Natural killer cell treated with Interleukin-12 subunit alpha and Interleukin-12 subunit beta and Interleukin-15 and Interleukin-18, amount 100 ng/mL, for 72 hours (primary cell): ENCODE results near the gene DERL3. TPM values are rescaled to one million over a fixed set of nuclear protein-coding genes. Genes with fewer than 3 reads are reported as not detected.

Experiments used
- ATAC-seq, 2 donors: fragments of 150-1000 bp; cut with Tn5 transposase in 1 of 2; sonication (Bioruptor Pico), chemical (Tn5 transposase) in 1 of 2; 2 replicates each; pipeline ENCODE4 v1.10.0; 2021
- DNase-seq: peaks from one replicate; pipeline ENCODE4 v3.0.0; 2022; ENCODE audit warnings: low spot score
- H3K27ac Mint-ChIP-seq, 2 donors: 1 replicate in 1 of 2; 2 replicates in 1 of 2; pipeline ENCODE4 v1.8.0; 2022; ENCODE audit warnings: mixed read lengths in 2 of 2, mild to moderate bottlenecking in 1 of 2, moderate library complexity in 1 of 2
- H3K27me3 Mint-ChIP-seq, 2 donors: 1 replicate in 1 of 2; 2 replicates in 1 of 2; pipeline ENCODE4 v1.8.0; 2022; ENCODE audit warnings: mixed read lengths in 2 of 2
- H3K36me3 Mint-ChIP-seq: one replicate; pipeline ENCODE4 v1.8.0; 2022; ENCODE audit warnings: mixed read lengths
- H3K4me1 Mint-ChIP-seq, 2 donors: 1 replicate in 1 of 2; 2 replicates in 1 of 2; pipeline ENCODE4 v1.8.0; 2022; ENCODE audit warnings: low read depth in 2 of 2, mixed read lengths in 2 of 2, mild to moderate bottlenecking in 1 of 2
- H3K4me3 Mint-ChIP-seq: one replicate; pipeline ENCODE4 v1.8.0; 2022; ENCODE audit warnings: mixed read lengths
- H3K9me3 Mint-ChIP-seq: 2 replicates; pipeline ENCODE4 v1.8.0; 2022; ENCODE audit warnings: mixed read lengths
- total RNA-seq, 2 donors: library from RNA; stranded (reverse); gene quantifications; one replicate each; pipeline ENCODE4 v1.2.3, GENCODE V29; 2022

The DERL3 gene
- total RNA-seq, 2 donors from 2014 or later, result 4.7 to 14.3 TPM

DNA sequence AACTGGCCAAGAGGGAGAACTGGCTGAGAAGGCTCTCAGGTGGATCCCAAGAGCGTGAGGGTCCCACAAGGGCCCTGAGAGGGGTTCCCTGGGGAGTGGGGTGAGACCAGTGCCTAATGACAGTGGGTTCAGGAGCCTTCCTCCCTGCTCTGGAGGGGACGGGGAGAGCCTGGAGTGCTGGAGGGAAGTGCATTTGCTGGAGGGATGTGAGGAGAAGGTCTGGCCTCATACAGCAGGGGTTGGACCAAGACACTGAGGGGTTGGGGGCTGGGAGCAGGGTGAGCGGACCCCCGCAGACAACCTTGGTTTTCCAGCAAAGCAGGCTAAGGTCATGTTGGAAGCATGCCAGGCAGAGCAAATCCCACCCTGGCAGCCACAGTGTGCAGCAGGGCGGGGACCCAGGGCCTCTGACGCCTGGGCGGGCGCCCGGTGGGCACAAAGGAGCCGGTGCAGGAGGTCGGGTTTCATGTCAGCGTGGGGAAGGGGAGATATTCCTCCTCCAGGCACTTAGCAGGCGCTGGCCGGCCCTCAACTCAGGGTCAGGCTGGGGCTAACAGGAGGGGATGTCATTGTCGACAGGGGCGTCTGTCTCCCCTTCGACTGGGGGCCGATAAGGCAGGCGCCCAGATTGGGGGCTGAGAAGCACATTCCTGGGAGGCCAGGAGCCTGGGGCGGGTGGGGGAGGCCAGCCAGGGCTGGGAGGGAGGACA lies 3.1 kb upstream of the DERL3 start:
- Mint-ChIP-seq H3K27ac (no peak overlapping the region), H3K4me3 (no peak overlapping the region), H3K4me1 (peaks cover 20 to 32% of the 10 kb centered on the region in 2 donors), H3K9me3 (no peaks in the 10 kb centered on the region), H3K27me3 (no peaks in the 10 kb centered on the region), H3K36me3 (no peaks in the 10 kb centered on the region)
- ATAC-seq (no peak), DNase-seq (peak; percentile 57)

DNA sequence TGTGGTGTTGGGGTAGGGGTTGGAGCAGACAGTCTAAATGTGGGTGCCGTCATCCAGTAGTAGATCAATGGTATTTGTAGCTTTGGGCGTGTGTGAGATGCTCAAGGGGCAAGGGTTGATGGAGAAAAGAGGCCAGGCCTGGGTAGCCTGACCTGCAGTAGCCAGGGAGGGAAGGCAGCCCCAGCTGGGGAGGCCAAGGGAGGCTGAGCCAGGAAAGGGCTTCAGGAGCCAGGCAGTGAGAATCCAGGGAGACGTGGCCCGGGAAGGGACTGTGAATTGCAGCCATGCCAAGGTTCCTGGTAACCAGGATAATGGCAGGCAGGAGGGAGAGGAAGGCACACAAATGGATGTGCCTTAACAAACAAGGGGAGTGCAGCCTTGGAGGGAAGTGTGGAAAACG lies 2.5 kb upstream of the DERL3 start:
- Mint-ChIP-seq H3K9me3 (no peaks in the 10 kb centered on the region), H3K27me3 (no peaks in the 10 kb centered on the region), H3K27ac (no peak overlapping the region), H3K4me1 (peaks cover 20 to 35% of the 10 kb centered on the region in 2 donors), H3K36me3 (no peaks in the 10 kb centered on the region), H3K4me3 (peak overlapping the region; percentile 20)
- ATAC-seq, result no peak
- peak; percentile 42 for DNase-seq

DNA sequence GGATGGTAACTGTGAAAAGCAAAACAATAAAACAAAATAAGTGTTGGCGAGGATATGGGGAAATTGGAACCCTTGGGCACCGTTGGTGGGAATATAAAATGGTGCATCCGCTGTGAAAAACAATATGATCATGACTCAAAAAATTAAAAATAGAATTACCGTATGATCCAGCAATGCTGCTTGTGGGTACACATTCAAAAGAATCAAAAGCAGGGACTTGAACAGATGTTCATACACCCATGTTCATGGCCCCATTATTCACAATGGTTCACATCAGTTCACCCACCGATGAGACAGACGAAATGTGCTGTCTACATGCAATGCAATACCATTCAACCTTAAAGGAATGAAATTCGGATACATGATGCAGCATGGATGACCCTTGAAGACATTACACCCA lies 1.2 kb upstream of the DERL3 start:
- Mint-ChIP-seq H3K27me3 (no peaks in the 10 kb centered on the region), H3K9me3 (no peaks in the 10 kb centered on the region), H3K4me3 (peak overlapping the region; percentile 97), H3K27ac (no peak overlapping the region), H3K4me1 (peaks cover 20 to 38% of the 10 kb centered on the region in 2 donors), H3K36me3 (no peaks in the 10 kb centered on the region)
- no peak for DNase-seq
- ATAC-seq, result no peak

DNA sequence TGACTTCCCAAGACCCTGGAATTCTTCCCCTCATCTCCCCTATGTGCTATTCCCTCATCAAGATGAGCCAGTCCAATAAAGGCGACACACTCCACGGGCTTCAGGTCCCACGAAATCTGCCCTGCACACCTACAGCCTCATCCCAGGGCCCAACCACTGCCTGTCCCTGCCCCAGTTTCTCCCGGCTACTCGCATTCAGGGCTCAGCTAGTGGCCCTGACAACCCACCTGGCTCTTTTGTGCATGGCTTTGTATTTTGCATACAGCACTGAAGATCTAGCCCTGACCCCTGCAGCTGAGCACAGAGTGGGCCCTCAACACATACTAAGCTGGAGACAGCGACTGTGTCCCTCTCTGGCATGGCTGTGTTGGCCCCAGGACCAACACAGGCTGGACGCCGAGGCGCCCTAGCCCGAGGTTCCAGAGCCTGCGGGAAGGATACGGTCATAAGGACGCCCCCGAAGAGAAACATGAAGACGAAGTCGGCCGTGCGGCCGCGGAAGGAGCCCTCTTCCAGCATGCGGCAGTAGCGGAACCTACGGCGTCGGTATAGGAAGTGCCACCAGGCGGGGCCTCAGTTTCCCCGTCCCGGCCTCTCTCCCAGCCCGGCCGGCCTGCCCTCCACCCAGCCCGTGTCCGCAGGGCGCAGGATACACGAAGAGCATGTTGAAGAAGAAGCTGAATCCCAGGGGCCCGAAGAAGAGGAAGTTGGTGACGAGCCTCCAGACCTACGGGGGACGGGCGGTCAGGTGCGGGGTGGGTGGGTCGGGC lies 710 bp downstream of the DERL3 start:
- Mint-ChIP-seq H3K36me3 (no peaks in the 10 kb centered on the region), H3K27ac (peak overlapping the region; percentile 74 to 80), H3K4me1 (peaks cover 20 to 30% of the 10 kb centered on the region in 2 donors), H3K4me3 (peak overlapping the region; percentile 97), H3K27me3 (no peaks in the 10 kb centered on the region), H3K9me3 (no peaks in the 10 kb centered on the region)
- ATAC-seq (no peak), DNase-seq (no peak)

DNA sequence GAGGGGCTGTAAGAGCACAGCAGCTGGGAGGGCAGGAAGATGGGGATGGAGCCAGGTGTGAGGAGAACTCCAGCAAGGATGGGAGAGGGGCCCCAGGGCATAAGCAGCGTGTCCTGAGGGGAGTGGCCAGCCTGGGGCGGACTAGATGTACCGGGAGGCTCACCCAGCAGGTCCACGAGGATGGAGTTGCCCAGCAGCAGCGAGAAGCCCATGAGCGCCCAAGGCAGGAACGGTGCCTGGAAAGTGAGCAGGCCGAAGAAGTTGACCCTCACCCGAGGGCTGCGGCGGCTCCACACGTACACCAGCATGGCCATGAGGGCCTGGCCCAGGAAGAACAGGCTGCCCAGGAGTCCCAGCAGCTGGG lies 1.3 kb downstream of the DERL3 start:
- Mint-ChIP-seq H3K4me1 (peaks cover 20 to 30% of the 10 kb centered on the region in 2 donors), H3K36me3 (no peaks in the 10 kb centered on the region), H3K27me3 (no peaks in the 10 kb centered on the region), H3K27ac (no peak overlapping the region), H3K4me3 (peak overlapping the region; percentile 97), H3K9me3 (no peaks in the 10 kb centered on the region)
- ATAC-seq (no peak), DNase-seq (no peak)

DNA sequence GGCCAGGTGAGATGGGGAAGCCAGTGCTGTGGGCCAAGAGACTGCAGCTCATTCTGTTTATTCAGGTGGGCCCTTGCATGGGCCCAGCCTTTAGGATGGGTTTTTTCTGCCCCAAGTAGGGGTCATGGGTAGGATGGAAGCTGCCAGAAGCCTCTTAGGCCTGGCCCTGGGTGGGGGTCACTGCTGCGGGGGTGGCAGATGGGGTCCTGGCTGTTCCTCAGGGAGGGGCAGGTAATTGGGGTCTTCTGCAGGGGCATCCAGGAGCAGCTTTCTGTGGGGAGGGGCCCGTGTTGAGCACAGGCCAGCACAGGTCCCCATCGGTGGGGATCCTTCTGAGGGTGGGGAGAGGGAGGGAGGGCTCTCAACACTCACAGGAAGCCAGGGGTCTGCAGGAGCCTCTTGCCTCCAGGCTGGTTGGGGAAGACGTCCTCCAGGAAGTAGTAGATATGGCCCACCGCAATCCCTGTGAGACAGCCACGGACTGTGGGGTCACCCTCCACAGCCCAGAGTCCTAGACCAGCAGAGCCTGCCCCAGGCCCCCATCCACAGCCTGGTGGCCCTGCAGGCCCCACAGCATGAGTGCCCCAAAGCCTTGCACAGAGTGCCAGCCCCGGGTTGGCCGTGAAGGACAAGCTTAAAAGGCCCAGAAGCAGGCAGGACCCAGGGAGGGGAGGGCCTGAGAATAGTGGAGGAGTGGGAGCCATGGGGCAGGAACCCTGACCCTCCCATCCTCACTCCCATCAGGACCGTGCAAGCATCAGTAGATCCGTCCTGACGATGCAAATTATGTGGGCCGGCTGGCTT lies 1.9 kb downstream of the DERL3 start:
- Mint-ChIP-seq H3K4me1 (peaks cover 20 to 30% of the 10 kb centered on the region in 2 donors), H3K4me3 (peak overlapping the region; percentile 97), H3K36me3 (no peaks in the 10 kb centered on the region), H3K27ac (no peak overlapping the region), H3K9me3 (no peaks in the 10 kb centered on the region), H3K27me3 (no peaks in the 10 kb centered on the region)
- ATAC-seq, result no peak
- DNase-seq, result no peak

DNA sequence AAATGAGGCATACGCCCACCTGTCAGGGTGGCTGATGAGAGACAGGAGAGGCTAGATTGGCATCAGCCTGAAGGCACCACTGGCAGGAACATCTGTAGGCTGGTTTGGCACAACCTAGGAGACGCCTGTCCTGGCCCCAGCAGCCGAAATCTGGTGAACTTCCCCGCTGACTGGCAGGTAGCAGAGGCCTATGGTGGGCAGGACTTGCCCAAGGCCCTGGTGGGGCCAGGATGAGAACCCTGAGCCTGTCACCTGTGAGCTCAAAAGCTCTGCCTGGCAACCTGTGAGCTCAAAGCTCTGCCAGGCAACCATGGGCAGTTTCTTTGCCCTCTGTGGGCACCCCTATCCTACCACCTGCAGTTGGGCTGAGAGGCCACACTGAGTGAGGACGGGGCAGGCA lies 2.5 kb downstream of the DERL3 start:
- ATAC-seq, result no peak
- no peak for DNase-seq
- Mint-ChIP-seq H3K27ac (no peak overlapping the region), H3K9me3 (no peaks in the 10 kb centered on the region), H3K4me3 (no peak overlapping the region), H3K36me3 (no peaks in the 10 kb centered on the region), H3K27me3 (no peaks in the 10 kb centered on the region), H3K4me1 (peaks cover 20 to 30% of the 10 kb centered on the region in 2 donors)

DNA sequence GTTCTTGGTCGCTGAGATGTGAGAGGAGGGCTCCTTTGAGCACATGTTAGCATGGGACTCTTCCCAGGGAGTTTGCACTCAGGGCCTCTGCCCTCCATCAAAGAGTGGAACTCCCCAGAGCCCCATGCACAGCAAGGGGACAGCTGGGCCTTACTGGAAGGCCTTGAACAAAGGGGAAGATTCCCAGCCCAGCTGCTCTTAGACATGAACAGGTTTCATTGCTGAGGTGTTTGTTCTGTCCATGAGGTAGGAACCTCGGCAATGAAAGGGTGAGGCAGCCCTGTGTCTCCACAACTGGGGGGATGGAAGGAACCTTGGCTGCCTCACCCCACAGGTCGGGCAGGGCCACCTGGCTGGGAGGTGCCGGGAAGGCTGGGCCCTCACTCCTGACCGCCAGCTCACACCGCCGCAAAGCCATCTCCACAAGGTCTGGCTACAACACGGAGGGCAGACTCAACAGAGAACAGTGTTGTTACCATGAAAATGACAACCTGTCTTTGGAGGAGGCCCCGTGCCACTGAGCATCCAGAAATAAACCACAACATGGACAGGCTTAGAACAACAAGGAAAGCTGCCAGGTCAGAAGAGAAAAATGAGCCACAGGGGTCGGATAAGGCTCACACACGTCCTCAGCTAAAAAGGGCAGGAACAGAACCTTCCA lies 3.2 kb downstream of the DERL3 start:
- ATAC-seq, result no peak
- Mint-ChIP-seq H3K27me3 (no peaks in the 10 kb centered on the region), H3K27ac (no peak overlapping the region), H3K4me1 (peaks cover 20 to 29% of the 10 kb centered on the region in 2 donors), H3K4me3 (no peak overlapping the region), H3K36me3 (no peaks in the 10 kb centered on the region), H3K9me3 (no peaks in the 10 kb centered on the region)
- DNase-seq, result no peak

DNA sequence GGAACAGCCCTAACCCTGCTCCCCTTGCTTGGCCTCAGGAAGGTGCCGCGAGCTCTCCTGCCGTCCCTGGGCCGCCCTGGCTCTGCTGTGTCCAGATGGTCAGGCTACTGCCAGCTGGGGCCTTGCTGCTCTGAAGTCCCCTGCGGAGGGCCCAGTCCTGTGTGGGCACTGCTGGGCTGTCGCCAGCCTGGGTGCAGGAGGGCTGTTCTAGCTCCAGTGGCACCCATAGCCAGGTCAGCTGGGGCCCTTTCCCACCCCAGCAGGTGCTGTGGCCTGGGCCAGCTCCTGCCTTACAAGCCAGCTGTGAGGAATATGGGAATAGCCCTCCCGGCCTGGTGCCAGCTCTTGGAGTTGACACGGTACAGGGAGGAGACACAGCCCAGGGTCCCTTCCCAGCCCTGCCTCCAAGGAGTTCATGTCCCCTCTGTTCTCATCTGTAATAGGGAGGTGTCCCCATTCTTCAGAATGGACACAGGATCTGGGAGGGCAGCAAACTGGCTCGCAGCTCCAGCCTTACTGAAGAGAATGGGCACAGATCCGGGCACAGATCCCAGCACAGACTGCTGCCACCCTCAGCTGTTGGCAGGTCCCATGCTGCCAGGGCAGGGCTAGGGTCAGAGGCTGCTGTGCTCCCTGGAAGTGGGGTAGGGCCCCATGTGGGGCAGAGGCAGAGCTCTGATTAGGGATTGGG lies 3.9 kb downstream of the DERL3 start:
- no peak for ATAC-seq
- H3K9me3 Mint-ChIP-seq, result no peaks in the 10 kb centered on the region
- H3K27me3 Mint-ChIP-seq, result no peaks in the 10 kb centered on the region
- H3K4me1 Mint-ChIP-seq, result peaks cover 19 to 30% of the 10 kb centered on the region in 2 donors
- H3K4me3 Mint-ChIP-seq, result no peak overlapping the region
- no peak overlapping the region for H3K27ac Mint-ChIP-seq
- H3K36me3 Mint-ChIP-seq, result no peaks in the 10 kb centered on the region
- DNase-seq, result no peak

DNA sequence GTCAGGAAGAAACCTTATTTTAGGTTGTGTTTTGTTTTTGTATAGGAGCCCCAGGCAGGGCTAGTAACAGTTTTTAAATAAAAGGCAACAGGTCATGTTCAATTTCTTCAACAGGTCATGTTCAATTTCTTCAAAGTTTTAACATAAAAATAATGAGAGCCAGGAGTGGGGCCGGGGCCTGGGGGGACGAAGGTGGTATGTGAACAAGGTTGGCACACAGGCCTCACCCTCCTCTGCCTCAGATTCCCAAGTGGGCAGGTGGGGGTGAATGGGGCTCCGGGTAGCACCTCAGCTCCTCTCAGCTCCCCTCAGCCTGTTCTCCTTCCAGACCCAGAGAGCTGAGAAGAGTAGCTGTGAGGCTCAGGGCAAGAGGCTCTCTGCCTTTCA lies 4.4 kb downstream of the DERL3 start:
- H3K27ac Mint-ChIP-seq, result no peak overlapping the region
- no peak for ATAC-seq
- H3K4me1 Mint-ChIP-seq, result peaks cover 15 to 25% of the 10 kb centered on the region in 2 donors
- no peaks in the 10 kb centered on the region for H3K9me3 Mint-ChIP-seq
- H3K36me3 Mint-ChIP-seq, result no peaks in the 10 kb centered on the region
- DNase-seq, result no peak
- H3K27me3 Mint-ChIP-seq, result no peaks in the 10 kb centered on the region
- no peak overlapping the region for H3K4me3 Mint-ChIP-seq

DNA sequence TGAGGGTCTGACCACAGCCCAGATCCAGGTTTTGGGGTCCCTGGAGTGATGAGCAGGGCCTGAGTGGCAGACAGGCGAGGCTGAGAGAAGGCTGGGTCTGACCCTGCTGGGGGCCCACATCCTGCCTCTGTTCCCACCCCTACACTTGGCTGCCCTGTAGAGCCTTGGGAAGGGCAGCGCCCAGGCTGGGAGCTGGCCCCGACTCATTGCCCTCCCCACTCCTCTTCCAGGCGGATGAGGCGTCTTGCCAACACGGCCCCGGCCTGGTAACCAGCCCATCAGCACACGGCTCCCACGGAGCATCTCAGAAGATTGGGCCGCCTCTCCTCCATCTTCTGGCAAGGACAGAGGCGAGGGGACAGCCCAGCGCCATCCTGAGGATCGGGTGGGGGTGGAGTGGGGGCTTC lies 4.9 kb downstream of the DERL3 start:
- Mint-ChIP-seq H3K4me3 (no peak overlapping the region), H3K36me3 (no peaks in the 10 kb centered on the region), H3K9me3 (no peaks in the 10 kb centered on the region), H3K4me1 (peaks cover 11 to 21% of the 10 kb centered on the region in 2 donors), H3K27me3 (no peaks in the 10 kb centered on the region), H3K27ac (no peak overlapping the region)
- ATAC-seq (no peak), DNase-seq (no peak)

DNA sequence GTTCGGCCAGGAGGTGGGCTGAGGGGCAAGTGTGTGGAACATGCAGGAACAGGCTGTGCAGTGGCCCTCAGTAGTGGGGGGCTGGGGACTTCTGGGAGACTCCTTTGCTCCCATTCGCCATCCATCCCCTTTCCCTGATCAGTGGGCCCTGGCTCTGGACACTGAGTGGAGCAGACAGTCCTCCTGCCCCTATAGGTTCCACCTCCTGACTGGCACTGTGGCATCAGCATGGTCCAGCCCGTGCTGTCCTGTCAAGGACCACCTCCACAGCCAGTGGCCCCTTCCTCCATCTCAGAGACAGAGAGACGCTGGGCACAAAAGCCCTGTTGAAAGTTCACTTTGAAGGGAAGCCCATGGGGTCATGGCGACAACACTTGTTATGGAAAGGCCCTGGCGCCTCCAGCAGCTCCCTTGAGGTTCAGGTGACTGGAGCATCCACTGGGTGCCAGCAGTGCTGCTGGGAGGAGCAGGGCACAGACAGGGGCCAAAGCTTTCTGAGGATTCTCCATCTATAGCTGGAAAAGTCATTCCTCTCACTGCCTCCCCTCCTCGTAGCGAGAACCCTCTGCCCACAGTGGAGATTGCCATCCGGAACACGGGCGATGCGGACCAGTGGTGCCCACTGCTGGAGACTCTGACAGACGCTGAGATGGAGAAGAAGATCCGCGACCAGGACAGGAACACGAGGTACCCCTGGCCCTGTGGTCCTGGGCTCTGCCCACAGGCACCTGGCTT lies 5.6 kb downstream of the DERL3 start:
- Mint-ChIP-seq H3K4me1 (peaks cover 9 to 20% of the 10 kb centered on the region in 2 donors), H3K36me3 (no peaks in the 10 kb centered on the region), H3K9me3 (no peaks in the 10 kb centered on the region), H3K27me3 (no peaks in the 10 kb centered on the region), H3K4me3 (no peak overlapping the region), H3K27ac (no peak overlapping the region)
- no peak for ATAC-seq
- DNase-seq, result no peak
